Esophagus (tissue), 2 donors: ENCODE measurements around the gene ACY1. TPM values are rescaled to one million over a fixed set of nuclear protein-coding genes. Genes with fewer than 3 reads are reported as not detected.

Experiments used
- H3K27ac ChIP-seq, 2 donors: one replicate each; pipeline ENCODE4 v1.5.1; 2013; ENCODE audit warnings: low read depth in 2 of 2, mild to moderate bottlenecking in 2 of 2, inconsistent platforms in 1 of 2, low read length in 1 of 2, moderate library complexity in 1 of 2
- H3K27me3 ChIP-seq, 2 donors: one replicate each; pipeline ENCODE4 v1.6.1; 2013; ENCODE audit warnings: low read length in 2 of 2, control low read depth in 1 of 2, mild to moderate bottlenecking in 1 of 2; ENCODE audit not compliant: insufficient read depth in 2 of 2, control insufficient read depth in 1 of 2
- H3K36me3 ChIP-seq, 2 donors: one replicate each; pipeline ENCODE4 v1.6.1; 2013; ENCODE audit warnings: low read length in 1 of 2; ENCODE audit not compliant: control insufficient read depth in 2 of 2, insufficient read depth in 2 of 2
- H3K4me1 ChIP-seq, 2 donors: one replicate each; pipeline ENCODE4 v1.6.1; 2013; ENCODE audit warnings: low read length in 1 of 2; ENCODE audit not compliant: control insufficient read depth in 2 of 2, insufficient read depth in 2 of 2
- H3K4me3 ChIP-seq, 2 donors: one replicate each; pipeline ENCODE4 v1.5.1; 2013; ENCODE audit warnings: low read length in 2 of 2, mild to moderate bottlenecking in 2 of 2, low read depth in 1 of 2, moderate library complexity in 1 of 2
- H3K9me3 ChIP-seq, 2 donors: one replicate each; pipeline ENCODE4 v1.6.1; 2013; ENCODE audit warnings: mild to moderate bottlenecking in 2 of 2, low read depth in 1 of 2, low read length in 1 of 2, moderate library complexity in 1 of 2; ENCODE audit not compliant: control insufficient read depth in 2 of 2, insufficient read depth in 1 of 2
- WGBS, 2 donors: extraction: QIAGEN DNeasy Blood & Tissue Kit; methylation state at CpG; one replicate each; pipeline ENCODE4 v1.1.7; 2013; 5-methylcytosine and 5-hydroxymethylcytosine counted together
- polyA plus RNA-seq, 2 donors: library from polyadenylated mRNA; stranded (reverse); fragments of 200-250 nt; gene quantifications; one replicate each; pipeline ENCODE4 v1.2.3, GENCODE V29; 2013
- donor health status: healthy with polysubstance abuse.
- donor health status: Bipolar disorder and iron deficiency.

The ACY1 gene
- polyA plus RNA-seq, 2 donors = 22.4 to 23.2 TPM

DNA sequence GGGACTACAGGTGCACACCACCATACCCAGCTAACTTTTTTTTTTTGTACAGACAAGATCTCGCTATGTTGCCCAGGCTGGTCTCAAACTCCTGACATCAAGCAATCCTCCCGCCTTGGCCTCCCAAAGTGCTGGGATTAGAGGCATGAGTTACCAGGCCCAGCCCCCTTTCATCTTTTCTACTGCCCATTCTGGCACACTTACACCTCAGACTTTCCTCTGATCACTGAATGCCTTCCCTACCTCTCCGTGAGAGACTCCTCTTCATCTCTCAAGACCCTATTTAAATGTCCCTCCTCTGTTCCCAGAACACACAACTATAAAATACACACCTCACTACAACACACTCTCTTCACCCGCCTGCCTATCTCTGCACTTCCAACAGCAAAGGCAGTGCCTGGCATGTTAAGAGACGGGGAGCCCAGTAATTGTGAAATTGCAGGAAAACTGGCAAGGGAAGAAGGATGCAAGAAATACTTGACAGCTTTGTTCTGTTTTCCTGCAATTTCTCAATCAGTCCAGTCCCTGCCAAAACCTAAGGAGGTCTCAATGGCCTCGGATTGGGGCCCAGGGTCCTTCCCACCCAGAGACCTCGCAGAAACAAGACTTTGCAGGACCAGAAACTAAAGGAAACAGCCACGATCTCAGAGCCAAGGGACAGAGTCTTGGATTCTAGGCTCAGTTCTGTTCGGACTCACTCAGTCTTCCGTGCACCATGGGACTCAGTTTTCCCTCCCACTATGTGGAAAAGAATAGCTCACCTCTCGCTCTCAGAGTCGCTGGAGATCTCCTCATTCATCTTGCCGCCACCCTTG lies 42.5 kb upstream of the ACY1 start:
- whole genome bisulfite sequencing, 2 donors = 32 to 33% methylated on average over 13 of the region's 13 CpGs
- Histone ChIP-seq H3K27me3 (no peaks in the 10 kb centered on the region), H3K36me3 (peaks cover 6 to 27% of the 10 kb centered on the region in 2 donors), H3K4me3 (peak overlapping the region; percentile 73 to 76), H3K4me1 (peaks cover 4 to 11% of the 10 kb centered on the region in 2 donors), H3K9me3 (no peaks in the 10 kb centered on the region), H3K27ac (peak overlapping the region in 1 of 2 donors; percentile 77)

DNA sequence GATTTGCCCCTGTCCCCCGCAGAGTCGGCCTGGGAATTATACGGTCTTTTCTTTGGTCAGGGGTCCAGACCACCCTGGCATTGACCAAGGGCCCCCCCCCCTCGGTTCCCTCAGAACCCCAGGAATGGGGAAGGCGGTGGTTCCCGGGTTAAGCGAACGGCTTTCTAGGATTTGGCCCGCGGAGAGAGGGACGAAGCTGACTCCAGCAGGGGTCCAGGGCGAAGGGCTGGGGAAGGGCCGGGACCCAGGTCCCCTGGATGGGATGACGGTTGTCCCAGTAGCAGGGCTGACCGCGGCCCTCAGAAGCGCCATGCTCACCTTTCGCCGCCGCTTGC lies 41.9 kb upstream of the ACY1 start:
- Histone ChIP-seq H3K9me3 (no peaks in the 10 kb centered on the region), H3K27me3 (no peaks in the 10 kb centered on the region), H3K4me3 (peak overlapping the region; percentile 73 to 76), H3K27ac (peak overlapping the region in 1 of 2 donors; percentile 77), H3K4me1 (peaks cover 4 to 11% of the 10 kb centered on the region in 2 donors), H3K36me3 (peaks cover 6 to 22% of the 10 kb centered on the region in 2 donors)
- 1% methylated on average over 18 to 20 of the region's 20 CpGs for WGBS, 2 donors

DNA sequence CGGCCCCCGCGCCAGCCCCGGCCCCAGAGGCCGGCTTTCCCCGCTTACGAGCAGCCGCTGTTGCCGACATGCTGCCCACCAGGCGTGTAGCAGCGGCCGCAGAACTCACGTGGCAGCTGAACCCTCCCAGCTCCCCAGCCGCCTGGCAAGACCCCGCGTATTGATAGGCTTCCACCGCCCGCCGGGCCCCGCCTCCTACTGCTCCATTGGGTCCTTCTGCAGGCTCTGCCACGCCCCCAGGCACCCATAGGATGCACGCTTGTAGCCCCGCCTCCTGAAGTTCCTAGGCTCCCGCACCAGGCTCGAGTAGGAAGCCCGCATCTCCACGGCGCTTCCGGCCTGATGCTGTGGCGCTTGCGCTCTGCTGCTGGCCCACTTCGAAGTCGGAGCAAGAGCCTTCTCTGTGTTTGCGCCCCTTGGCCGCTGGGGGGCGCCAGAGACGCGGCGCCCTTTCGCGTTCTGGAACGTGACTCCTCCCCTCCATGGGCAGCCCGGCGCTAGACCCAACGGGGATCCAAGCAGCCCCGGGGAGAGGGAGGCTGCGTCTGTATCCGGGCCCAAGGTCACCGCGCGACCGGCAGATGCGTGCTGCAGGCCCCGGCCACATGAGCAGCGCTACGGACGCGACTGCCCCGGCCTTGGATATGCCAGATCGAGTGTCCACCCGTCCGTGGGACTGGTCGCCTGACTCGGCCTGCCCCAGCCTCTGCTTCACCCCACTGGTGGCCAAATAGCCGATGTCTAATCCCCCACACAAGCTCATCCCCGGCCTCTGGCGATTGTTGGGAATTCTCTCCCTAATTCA lies 41.3 kb upstream of the ACY1 start, which contains the start of the genes PARP3 and RRP9:
Gene PARP3 (plus strand): TSS at position 566 of the 805 bp plus-strand sequence. CDS start 993 bp downstream, outside the sequence.
Gene RRP9 (minus strand): TSS at position 107 of the 805 bp plus-strand sequence. CDS start 37 bp downstream, at position 70.
- WGBS, 2 donors = 0 to 1% methylated on average over 67 of the region's 67 CpGs

DNA sequence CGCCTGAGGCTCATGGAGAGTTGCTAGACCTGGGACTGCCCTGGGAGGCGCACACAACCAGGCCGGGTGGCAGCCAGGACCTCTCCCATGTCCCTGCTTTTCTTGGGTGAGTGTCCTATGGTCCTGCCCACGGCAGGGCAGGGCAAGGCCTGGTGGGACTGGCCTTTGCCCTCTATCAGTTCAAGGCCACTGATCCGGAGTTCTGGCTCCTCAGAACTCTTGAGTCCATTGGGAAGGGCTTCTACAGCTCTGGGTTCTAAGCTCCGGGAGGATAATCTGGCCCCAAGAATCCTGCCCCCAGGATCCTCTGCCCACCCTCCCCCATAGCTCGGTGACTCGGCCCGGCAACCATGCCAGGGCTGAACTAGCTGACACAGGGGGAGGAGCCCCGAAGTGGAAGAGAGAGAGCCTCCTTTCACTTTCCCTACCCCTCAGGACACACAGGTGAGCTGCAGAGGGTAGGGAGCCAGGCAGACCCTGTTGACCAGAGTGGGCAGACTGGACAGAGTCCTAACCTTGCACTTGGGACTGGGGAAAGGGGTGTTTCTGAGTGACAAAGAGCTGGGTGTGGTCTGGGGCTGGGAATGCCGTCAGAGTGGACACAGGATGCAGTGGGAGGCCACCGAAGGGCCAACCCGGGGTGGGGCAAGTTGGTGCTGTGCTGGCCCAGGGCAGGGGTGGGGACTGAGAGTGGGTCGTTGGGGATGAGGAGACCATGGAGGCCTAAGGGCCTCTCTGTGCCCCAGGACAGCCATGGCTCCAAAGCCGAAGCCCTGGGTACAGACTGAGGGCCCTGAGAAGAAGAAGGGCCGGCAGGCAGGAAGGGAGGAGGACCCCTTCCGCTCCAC lies 40.5 kb upstream of the ACY1 start:
- Histone ChIP-seq H3K27me3 (no peaks in the 10 kb centered on the region), H3K27ac (peak overlapping the region; percentile 82 to 94), H3K4me3 (peak overlapping the region; percentile 41 to 62), H3K36me3 (peaks cover under 1 to 8% of the 10 kb centered on the region in 2 donors), H3K9me3 (no peaks in the 10 kb centered on the region), H3K4me1 (peaks cover 4 to 11% of the 10 kb centered on the region in 2 donors)
- WGBS, 2 donors = 33 to 37% methylated on average over 15 to 17 of the region's 17 CpGs

More for the DNA sequence above, 41.3 kb upstream of the ACY1 start, which contains the start of the genes PARP3 and RRP9:
- H3K27ac ChIP-seq = peak within 1 kb of the TSS; percentile 82 to 94
- H3K4me1 ChIP-seq = peaks cover 4 to 11% of the 10 kb centered on the region in 2 donors
- peak within 1 kb of the TSS; percentile 73 to 76 for H3K4me3 ChIP-seq
- H3K27me3 ChIP-seq = no peaks in the 10 kb centered on the region
- H3K9me3 ChIP-seq = no peaks in the 10 kb centered on the region
- H3K36me3 ChIP-seq = peaks cover 6 to 16% of the 10 kb centered on the region in 2 donors

DNA sequence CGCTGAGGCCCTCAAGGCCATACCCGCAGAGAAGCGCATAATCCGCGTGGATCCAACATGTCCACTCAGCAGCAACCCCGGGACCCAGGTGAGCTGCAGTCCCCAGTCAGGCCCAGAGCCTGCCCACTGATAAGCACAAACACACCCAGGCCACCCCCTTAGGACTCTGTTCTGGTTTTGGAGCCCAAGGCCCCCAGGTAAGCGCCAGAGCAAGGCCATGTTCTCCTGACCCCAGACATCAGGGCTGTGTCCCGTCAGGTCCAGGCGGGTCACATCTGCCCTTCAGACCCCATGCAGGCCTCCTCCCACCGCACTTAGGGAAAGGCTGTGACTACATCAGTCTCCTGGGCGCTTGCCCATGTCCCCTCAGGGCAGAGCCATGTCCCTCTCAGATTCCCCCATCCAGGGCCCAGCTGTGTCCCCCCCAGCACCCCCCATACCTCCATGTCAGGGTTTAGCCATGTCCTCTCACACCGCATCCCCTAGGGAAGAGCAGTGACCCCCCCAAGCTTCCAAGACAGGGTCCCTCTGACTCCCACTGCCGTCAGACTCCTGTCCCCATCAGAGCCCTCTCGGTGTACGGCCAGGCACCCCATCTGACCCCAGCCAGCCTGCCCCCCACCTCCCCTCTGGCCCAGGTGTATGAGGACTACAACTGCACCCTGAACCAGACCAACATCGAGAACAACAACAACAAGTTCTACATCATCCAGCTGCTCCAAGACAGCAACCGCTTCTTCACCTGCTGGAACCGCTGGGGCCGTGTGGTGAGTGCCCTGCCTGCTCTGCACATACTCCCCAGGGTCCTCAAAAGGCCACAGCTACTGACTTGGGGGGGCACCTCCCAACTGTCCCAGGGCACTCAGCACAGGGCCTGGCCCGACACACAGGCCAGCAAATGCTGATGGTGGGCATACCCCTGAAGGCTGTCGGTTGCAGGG lies 39.6 kb upstream of the ACY1 start:
- peaks cover 4 to 11% of the 10 kb centered on the region in 2 donors for H3K4me1 ChIP-seq
- H3K9me3 ChIP-seq = no peaks in the 10 kb centered on the region
- no peaks in the 10 kb centered on the region for H3K27me3 ChIP-seq
- no peak overlapping the region for H3K4me3 ChIP-seq
- H3K36me3 ChIP-seq = peaks cover 0 to 2% of the 10 kb centered on the region in 2 donors
- 93 to 94% methylated on average over 20 to 21 of the region's 21 CpGs for WGBS, 2 donors
- peak overlapping the region; percentile 82 to 94 for H3K27ac ChIP-seq

DNA sequence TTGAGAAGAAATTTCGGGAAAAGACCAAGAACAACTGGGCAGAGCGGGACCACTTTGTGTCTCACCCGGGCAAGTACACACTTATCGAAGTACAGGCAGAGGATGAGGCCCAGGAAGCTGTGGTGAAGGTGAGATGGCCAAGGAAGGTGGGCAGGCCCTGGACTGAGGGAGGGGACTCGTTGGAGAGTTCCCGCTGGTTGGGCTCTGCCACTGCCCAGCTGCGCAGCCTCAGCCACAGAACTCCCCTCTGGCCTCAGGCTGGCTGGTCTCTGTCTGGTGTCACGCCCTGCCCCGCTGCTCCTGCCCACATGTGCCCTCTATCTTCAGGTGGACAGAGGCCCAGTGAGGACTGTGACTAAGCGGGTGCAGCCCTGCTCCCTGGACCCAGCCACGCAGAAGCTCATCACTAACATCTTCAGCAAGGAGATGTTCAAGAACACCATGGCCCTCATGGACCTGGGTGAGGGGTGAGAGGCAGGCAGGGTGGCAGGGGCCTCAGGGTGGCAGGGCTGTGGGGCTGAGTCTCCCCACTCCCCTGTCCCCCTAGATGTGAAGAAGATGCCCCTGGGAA lies 38.8 kb upstream of the ACY1 start:
- WGBS, 2 donors = 84 to 90% methylated on average over 11 of the region's 11 CpGs
- H3K9me3 ChIP-seq = no peaks in the 10 kb centered on the region
- no peak overlapping the region for H3K27ac ChIP-seq
- H3K36me3 ChIP-seq = no peaks in the 10 kb centered on the region
- peaks cover 4 to 11% of the 10 kb centered on the region in 2 donors for H3K4me1 ChIP-seq
- H3K27me3 ChIP-seq = no peaks in the 10 kb centered on the region
- no peak overlapping the region for H3K4me3 ChIP-seq

DNA sequence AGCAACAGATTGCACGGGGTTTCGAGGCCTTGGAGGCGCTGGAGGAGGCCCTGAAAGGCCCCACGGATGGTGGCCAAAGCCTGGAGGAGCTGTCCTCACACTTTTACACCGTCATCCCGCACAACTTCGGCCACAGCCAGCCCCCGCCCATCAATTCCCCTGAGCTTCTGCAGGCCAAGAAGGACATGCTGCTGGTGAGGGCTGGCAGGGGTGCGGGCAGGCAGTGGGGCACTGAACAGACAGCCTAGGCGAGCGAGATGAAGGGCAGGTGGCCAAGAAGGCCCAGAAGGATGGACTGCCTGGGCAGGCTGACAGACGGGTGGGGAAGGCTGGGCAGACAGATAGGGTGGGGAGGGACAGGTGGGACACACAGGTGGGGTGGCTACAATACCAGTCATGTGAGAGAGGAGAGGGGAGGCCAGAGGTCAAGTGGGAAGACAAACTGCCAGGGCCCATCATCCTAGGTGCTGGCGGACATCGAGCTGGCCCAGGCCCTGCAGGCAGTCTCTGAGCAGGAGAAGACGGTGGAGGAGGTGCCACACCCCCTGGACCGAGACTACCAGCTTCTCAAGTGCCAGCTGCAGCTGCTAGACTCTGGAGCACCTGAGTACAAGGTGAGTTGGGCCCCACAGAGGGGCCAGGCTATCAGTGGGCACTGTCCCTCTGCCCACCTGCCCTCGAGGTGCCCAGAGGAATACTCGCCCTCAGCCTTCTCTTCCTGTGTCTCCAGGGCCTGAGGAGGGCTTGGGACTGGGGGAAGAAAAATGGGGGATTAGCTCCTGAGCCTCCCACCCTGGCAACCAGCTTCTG lies 38.1 kb upstream of the ACY1 start:
- H3K27me3 ChIP-seq = no peaks in the 10 kb centered on the region
- 83 to 86% methylated on average over 18 of the region's 18 CpGs for WGBS, 2 donors
- H3K27ac ChIP-seq = no peak overlapping the region
- no peaks in the 10 kb centered on the region for H3K9me3 ChIP-seq
- no peaks in the 10 kb centered on the region for H3K36me3 ChIP-seq
- no peak overlapping the region for H3K4me3 ChIP-seq
- H3K4me1 ChIP-seq = peaks cover 4 to 11% of the 10 kb centered on the region in 2 donors
